ENCODE results near the gene TRAFD1.

The TRAFD1 gene

GRCh38 chr12:112198120-112198733, 72.9 kb downstream of the TRAFD1 start:
- peak; percentile 60 for DNase-seq (ENCODE audit: low read depth, low spot score)

DNA sequence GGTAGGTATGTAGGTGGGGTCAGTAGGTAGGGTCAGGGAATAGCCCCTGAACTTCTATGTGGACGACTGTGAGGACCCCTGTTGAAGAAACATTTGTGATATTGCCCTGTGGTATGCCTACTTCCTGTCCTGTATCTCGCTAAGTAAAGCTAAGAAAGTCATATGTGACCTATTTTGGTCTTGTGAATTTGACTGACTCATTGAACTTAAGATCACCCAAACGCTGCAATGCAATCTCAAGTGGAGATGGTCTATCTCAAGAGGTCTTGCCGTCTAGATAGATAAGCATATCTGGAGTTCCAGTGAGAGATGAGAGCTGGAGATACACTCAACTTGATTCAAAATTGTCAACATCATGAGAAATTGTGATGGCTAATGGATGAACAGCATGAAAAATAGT, 73.8 kb downstream of the TRAFD1 start:
- DNase-seq (ENCODE audit: low read depth, low spot score) = no peak
